Heart left ventricle (tissue), 13 donors: Measurements from ENCODE around the gene SLC22A23.

Source experiments
- CTCF ChIP-seq, 12 donors: fragments of 200-600 bp; sonication (generic) in 4 of 12; IDR thresholded peaks; one replicate each; pipeline versions ENCODE4 v1.5.0 to v1.8.0; 2018 to 2022; ENCODE audit warnings: antibody characterized with exemption in 12 of 12, mild to moderate bottlenecking in 5 of 12
- POLR2A ChIP-seq, 2 donors: fragments of 450-650 bp; IDR thresholded peaks; one replicate each; pipeline ENCODE4 v1.6.1; 2017; ENCODE audit warnings: antibody characterized with exemption in 2 of 2, mild to moderate bottlenecking in 2 of 2, moderate library complexity in 2 of 2
- donor health status: ischemic (EF 13 %, LVEDD 7.1; RV severe dilation, severe dysfunction).
- donor health status: DM: no; HTN: yes; CAD: no.
- donor health status: DM: no; HTN: no; CAD: no.
- donor health status: ischemic (EF 25% LVEDD 6.9; RV normal size, moderate dysfunction).
- donor health status: ischemic (EF 25% LVEDD 5.7; RV mildly dilated, moderate dysfunction).
- donor health status: ischemic (EF 35%, LVEDD 5.7; RV mildly dilated, moderate dysfunction).
- donor health status: nonischemic (EF 11% LVEDD 7.7; RV severe dilation, severe dysfunction).
- donor health status: DM: yes; HTN: yes; CAD: no.
- donor health status: PGD.
- donor health status: ischemic (EF 29% LVEDD 5.4; RV normal size, mild dysfunction).
- donor health status: nonischemic (EF 23%, LVEDD 6.1; RV moderate dilation, normal function).

DNA sequence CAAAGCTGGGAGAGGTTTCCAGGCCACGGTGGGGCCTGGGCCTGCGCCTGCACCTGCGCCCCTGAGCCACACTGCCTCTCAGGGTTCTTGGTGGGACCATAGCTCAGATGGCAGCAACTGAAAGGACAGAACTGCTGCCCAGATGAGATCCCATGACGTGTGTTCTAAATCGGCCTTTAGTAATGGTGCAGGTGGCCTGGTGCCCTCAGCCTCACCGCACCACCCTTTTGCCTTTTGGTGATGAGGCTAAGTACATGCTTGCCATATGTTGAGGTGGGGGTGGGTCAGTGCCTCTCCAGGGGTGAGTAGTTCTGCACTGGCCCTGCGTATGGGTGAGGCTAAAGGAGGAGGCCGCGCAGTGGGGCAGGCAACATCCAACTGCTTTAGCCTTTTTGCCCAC, 190.7 kb downstream of the SLC22A23 start:
- TF ChIP-seq POLR2A (IDR thresholded peaks at IDR 0.05) (no peak), CTCF (IDR thresholded peaks at IDR 0.05) (no peak)
